Measurements from ENCODE around the gene RPS6KL1. TPM values are rescaled to one million over a fixed set of nuclear protein-coding genes. Genes with fewer than 3 reads are reported as not detected.

The RPS6KL1 gene
- total RNA-seq, 1 donor from 2014 or later: 248 TPM

DNA sequence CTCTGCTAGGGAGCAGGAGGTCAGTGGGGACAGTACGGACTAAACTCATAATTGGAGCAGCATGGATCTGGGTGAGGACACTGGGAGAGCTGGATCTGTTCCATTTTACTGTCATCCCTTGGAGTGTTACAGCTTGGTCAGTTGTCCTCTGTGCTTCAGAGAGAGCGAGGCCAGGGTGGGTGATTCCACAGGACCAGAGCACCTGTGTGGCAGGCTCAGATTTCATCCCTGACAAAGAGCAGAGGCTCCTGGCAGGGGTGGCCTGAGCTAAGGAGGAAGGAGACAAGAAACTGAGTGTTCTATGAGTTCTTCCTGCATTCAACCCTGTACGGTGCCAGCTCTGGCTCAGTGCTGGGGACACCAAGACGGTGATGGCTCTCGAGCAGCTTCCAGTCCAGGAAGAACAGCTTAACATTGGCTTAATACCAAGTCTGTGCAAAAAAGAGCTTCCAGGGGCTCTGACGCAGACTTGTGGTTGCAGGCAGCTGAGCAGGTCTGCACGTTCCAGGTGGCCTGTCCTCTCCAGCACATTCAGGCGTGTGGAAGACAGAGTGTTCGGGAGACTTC lies 40.7 kb upstream of the RPS6KL1 start:
- DNase-seq: no peak
- Mint-ChIP-seq H3K27ac (ENCODE audit: unreplicated experiment) (no peak overlapping the region), H3K27me3 (ENCODE audit: unreplicated experiment) (peaks cover 8% of the 10 kb centered on the region), H3K4me1 (ENCODE audit: low read depth, unreplicated experiment) (peaks cover 4% of the 10 kb centered on the region), H3K36me3 (ENCODE audit: unreplicated experiment) (peaks cover 6% of the 10 kb centered on the region), H3K9me3 (ENCODE audit: unreplicated experiment) (peaks cover 2% of the 10 kb centered on the region), H3K4me3 (ENCODE audit: unreplicated experiment) (no peak overlapping the region)
- TF ChIP-seq, protein P1, sequence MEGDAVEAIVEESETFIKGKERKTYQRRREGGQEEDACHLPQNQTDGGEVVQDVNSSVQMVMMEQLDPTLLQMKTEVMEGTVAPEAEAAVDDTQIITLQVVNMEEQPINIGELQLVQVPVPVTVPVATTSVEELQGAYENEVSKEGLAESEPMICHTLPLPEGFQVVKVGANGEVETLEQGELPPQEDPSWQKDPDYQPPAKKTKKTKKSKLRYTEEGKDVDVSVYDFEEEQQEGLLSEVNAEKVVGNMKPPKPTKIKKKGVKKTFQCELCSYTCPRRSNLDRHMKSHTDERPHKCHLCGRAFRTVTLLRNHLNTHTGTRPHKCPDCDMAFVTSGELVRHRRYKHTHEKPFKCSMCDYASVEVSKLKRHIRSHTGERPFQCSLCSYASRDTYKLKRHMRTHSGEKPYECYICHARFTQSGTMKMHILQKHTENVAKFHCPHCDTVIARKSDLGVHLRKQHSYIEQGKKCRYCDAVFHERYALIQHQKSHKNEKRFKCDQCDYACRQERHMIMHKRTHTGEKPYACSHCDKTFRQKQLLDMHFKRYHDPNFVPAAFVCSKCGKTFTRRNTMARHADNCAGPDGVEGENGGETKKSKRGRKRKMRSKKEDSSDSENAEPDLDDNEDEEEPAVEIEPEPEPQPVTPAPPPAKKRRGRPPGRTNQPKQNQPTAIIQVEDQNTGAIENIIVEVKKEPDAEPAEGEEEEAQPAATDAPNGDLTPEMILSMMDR (IDR thresholded peaks at IDR 0.05; ENCODE audit: partially characterized antibody, unreplicated experiment): no peak

GRCh38 chr14:74963178-74963704 lies 40.2 kb upstream of the RPS6KL1 start:
- Mint-ChIP-seq H3K27me3 (ENCODE audit: unreplicated experiment) (peaks cover 8% of the 10 kb centered on the region), H3K36me3 (ENCODE audit: unreplicated experiment) (peaks cover 6% of the 10 kb centered on the region), H3K27ac (ENCODE audit: unreplicated experiment) (no peak overlapping the region), H3K9me3 (ENCODE audit: unreplicated experiment) (peaks cover 2% of the 10 kb centered on the region), H3K4me1 (ENCODE audit: low read depth, unreplicated experiment) (peaks cover 4% of the 10 kb centered on the region), H3K4me3 (ENCODE audit: unreplicated experiment) (no peak overlapping the region)
- TF ChIP-seq, protein P1 (IDR thresholded peaks at IDR 0.05; ENCODE audit: partially characterized antibody, unreplicated experiment): no peak
- no peak for DNase-seq

DNA sequence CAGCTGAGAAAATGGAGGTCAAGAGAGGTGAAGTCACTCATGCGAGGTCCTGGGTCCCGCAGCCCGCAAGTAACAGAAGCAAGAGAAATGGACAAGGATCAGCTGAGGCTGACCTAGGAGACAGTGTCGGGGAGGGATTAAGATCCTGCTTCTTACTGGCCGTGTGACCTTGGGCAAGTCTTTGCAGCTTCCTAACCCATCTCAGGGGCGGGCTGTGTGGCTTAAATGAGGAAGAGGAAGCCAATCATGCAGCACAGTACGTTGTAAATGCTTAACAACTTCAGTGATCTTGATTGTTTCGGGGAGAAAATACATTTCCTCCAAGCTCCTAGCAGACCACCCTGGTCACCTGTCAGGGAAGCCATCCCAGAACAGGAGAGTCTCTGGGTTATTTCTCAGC lies 39.4 kb upstream of the RPS6KL1 start:
- peaks cover 2% of the 10 kb centered on the region for H3K9me3 Mint-ChIP-seq (ENCODE audit: unreplicated experiment)
- peaks cover 8% of the 10 kb centered on the region for H3K27me3 Mint-ChIP-seq (ENCODE audit: unreplicated experiment)
- H3K36me3 Mint-ChIP-seq (ENCODE audit: unreplicated experiment): peaks cover 6% of the 10 kb centered on the region
- TF ChIP-seq, protein P1 (IDR thresholded peaks at IDR 0.05; ENCODE audit: partially characterized antibody, unreplicated experiment): no peak
- peaks cover 3% of the 10 kb centered on the region for H3K4me1 Mint-ChIP-seq (ENCODE audit: low read depth, unreplicated experiment)
- no peak for DNase-seq
- H3K27ac Mint-ChIP-seq (ENCODE audit: unreplicated experiment): no peak overlapping the region
- H3K4me3 Mint-ChIP-seq (ENCODE audit: unreplicated experiment): no peak overlapping the region

DNA sequence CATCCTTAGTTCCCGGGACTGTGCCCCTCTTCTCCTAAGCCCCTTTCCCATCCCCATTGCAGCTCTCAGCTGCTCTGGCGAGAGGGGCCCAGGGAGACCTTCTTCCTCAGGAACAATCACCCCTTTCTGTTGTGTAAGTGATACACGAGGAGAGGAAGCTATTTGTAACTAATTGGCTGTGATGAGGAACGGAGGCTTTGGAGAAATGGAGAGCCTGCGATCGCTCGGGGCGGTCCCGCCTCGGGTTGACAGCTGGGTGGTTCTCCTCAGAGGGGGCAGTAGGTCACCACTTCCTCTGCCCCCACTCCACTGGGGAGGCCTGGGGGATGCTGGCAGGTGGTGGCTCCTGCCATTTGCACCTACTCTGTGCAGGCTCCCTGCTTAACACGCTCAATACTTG lies 39.0 kb upstream of the RPS6KL1 start:
- TF ChIP-seq, protein P1 (IDR thresholded peaks at IDR 0.05; ENCODE audit: partially characterized antibody, unreplicated experiment): no peak
- H3K36me3 Mint-ChIP-seq (ENCODE audit: unreplicated experiment): peaks cover 6% of the 10 kb centered on the region
- H3K9me3 Mint-ChIP-seq (ENCODE audit: unreplicated experiment): peaks cover 2% of the 10 kb centered on the region
- H3K27ac Mint-ChIP-seq (ENCODE audit: unreplicated experiment): no peak overlapping the region
- H3K4me1 Mint-ChIP-seq (ENCODE audit: low read depth, unreplicated experiment): no peaks in the 10 kb centered on the region
- DNase-seq: no peak
- H3K27me3 Mint-ChIP-seq (ENCODE audit: unreplicated experiment): peaks cover 8% of the 10 kb centered on the region
- H3K4me3 Mint-ChIP-seq (ENCODE audit: unreplicated experiment): no peak overlapping the region

DNA sequence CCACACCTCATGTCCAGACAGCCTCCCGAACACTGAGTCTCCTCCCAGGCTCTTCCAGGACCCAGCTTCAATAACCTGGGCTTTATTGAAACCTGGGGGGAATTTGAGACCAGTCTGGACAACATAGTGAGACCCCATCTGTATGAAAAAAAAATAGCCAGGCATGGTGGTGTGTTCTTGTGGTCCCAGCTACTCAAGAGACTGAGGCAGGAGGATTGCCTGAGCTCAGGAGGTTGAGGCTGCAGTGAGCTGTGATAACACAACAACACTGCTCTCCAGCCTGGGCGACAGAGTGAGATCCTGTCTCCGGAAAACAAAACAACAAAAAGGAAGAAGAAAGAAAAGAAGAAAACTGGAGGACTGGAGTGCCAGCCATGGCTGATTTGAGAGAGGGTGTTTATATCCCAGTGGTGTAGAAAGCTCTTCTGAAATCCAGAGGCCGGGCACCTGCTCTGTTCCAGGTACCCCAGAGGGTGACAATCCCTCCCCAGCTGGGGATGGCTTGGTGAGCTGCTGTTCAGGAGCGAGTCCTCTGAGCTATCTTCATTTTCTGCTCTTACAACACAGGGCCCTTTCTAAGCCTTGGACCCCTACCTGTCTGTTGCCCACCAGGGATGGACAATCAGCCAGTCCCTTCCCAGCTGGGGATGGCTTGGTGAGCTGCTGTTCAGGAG lies 38.3 kb upstream of the RPS6KL1 start:
- Mint-ChIP-seq H3K36me3 (ENCODE audit: unreplicated experiment) (peaks cover 6% of the 10 kb centered on the region), H3K9me3 (ENCODE audit: unreplicated experiment) (peaks cover 2% of the 10 kb centered on the region), H3K27me3 (ENCODE audit: unreplicated experiment) (peaks cover 8% of the 10 kb centered on the region), H3K4me3 (ENCODE audit: unreplicated experiment) (no peak overlapping the region), H3K4me1 (ENCODE audit: low read depth, unreplicated experiment) (peaks cover 1% of the 10 kb centered on the region), H3K27ac (ENCODE audit: unreplicated experiment) (no peak overlapping the region)
- no peak for DNase-seq
- TF ChIP-seq, protein P1 (IDR thresholded peaks at IDR 0.05; ENCODE audit: partially characterized antibody, unreplicated experiment): no peak

Data from glutamatergic neuron (in vitro differentiated cells).